HepG2 (cell line): ENCODE data around the gene ATG4A.

ENCODE experiments used
- AGO1 ChIP-seq: fragments of 200-400 bp; formaldehyde crosslinking; IDR thresholded peaks from 2 replicates; pipeline ENCODE4 v1.6.1; 2017; ENCODE audit warnings: mild to moderate bottlenecking, low read depth, low read length, moderate library complexity; ENCODE audit not compliant: poor library complexity, severe bottlenecking
- CREM ChIP-seq, 2 experiments: sonication (generic) in 1 of 2; formaldehyde crosslinking in 1 of 2; IDR thresholded peaks; 2 replicates each; pipeline versions ENCODE4 v1.4.0 to v1.6.1; 2016 to 2020; ENCODE audit warnings: antibody characterized with exemption in 1 of 2, mild to moderate bottlenecking in 1 of 2, missing genetic modification reagents in 1 of 2
- FOSL2 ChIP-seq: sonication (generic); formaldehyde crosslinking; IDR thresholded peaks from 2 replicates; pipeline ENCODE4 v1.4.0; 2020; ENCODE audit warnings: missing genetic modification reagents
- ZNF24 ChIP-seq: fragments of 450-650 bp; IDR thresholded peaks from 2 replicates; pipeline ENCODE4 v1.6.1; 2017; ENCODE audit warnings: antibody characterized with exemption, mild to moderate bottlenecking
- TF ChIP-seq, protein P1 (sequence below): sonication (generic); formaldehyde crosslinking; IDR thresholded peaks from 2 replicates; pipeline ENCODE4 v1.4.0; 2020; ENCODE audit warnings: missing genetic modification reagents, borderline replicate concordance
- TF ChIP-seq, protein P2 (sequence below): IDR thresholded peaks from 2 replicates; pipeline ENCODE4 v1.6.1; 2012; ENCODE audit warnings: inconsistent platforms
- TF ChIP-seq, protein P3 (sequence below): IDR thresholded peaks from 2 replicates; pipeline ENCODE4 v1.6.1; 2012; ENCODE audit warnings: low read length, improper control_type of control experiment

- no peak for TF ChIP-seq FOSL2
- TF ChIP-seq, protein P1, sequence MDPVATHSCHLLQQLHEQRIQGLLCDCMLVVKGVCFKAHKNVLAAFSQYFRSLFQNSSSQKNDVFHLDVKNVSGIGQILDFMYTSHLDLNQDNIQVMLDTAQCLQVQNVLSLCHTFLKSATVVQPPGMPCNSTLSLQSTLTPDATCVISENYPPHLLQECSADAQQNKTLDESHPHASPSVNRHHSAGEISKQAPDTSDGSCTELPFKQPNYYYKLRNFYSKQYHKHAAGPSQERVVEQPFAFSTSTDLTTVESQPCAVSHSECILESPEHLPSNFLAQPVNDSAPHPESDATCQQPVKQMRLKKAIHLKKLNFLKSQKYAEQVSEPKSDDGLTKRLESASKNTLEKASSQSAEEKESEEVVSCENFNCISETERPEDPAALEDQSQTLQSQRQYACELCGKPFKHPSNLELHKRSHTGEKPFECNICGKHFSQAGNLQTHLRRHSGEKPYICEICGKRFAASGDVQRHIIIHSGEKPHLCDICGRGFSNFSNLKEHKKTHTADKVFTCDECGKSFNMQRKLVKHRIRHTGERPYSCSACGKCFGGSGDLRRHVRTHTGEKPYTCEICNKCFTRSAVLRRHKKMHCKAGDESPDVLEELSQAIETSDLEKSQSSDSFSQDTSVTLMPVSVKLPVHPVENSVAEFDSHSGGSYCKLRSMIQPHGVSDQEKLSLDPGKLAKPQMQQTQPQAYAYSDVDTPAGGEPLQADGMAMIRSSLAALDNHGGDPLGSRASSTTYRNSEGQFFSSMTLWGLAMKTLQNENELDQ (CRISPR knock-in tag) = no peak
- TF ChIP-seq AGO1 = no peak
- TF ChIP-seq, protein P2, sequence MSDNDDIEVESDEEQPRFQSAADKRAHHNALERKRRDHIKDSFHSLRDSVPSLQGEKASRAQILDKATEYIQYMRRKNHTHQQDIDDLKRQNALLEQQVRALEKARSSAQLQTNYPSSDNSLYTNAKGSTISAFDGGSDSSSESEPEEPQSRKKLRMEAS = no peak
- no peak for TF ChIP-seq CREM (IDR thresholded peaks at IDR 0.05)
- no peak for TF ChIP-seq CREM (CRISPR knock-in tag; IDR thresholded peaks at IDR 0.05)
- TF ChIP-seq ZNF24 = no peak
- TF ChIP-seq, protein P3, sequence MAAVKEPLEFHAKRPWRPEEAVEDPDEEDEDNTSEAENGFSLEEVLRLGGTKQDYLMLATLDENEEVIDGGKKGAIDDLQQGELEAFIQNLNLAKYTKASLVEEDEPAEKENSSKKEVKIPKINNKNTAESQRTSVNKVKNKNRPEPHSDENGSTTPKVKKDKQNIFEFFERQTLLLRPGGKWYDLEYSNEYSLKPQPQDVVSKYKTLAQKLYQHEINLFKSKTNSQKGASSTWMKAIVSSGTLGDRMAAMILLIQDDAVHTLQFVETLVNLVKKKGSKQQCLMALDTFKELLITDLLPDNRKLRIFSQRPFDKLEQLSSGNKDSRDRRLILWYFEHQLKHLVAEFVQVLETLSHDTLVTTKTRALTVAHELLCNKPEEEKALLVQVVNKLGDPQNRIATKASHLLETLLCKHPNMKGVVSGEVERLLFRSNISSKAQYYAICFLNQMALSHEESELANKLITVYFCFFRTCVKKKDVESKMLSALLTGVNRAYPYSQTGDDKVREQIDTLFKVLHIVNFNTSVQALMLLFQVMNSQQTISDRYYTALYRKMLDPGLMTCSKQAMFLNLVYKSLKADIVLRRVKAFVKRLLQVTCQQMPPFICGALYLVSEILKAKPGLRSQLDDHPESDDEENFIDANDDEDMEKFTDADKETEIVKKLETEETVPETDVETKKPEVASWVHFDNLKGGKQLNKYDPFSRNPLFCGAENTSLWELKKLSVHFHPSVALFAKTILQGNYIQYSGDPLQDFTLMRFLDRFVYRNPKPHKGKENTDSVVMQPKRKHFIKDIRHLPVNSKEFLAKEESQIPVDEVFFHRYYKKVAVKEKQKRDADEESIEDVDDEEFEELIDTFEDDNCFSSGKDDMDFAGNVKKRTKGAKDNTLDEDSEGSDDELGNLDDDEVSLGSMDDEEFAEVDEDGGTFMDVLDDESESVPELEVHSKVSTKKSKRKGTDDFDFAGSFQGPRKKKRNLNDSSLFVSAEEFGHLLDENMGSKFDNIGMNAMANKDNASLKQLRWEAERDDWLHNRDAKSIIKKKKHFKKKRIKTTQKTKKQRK = no peak
These were observed 307 bp downstream of the ATG4A start for GRCh38 chrX:108091878-108092291.
